GM12872 (cell line): ENCODE measurements around the gene EXT2.

Experiments used
- TF ChIP-seq, protein P1 (sequence below): IDR thresholded peaks from 3 replicates; pipeline ENCODE4 v1.5.1; 2011; ENCODE audit warnings: low read depth, mild to moderate bottlenecking, low read length, moderate library complexity; ENCODE audit not compliant: insufficient read depth

The EXT2 gene

DNA sequence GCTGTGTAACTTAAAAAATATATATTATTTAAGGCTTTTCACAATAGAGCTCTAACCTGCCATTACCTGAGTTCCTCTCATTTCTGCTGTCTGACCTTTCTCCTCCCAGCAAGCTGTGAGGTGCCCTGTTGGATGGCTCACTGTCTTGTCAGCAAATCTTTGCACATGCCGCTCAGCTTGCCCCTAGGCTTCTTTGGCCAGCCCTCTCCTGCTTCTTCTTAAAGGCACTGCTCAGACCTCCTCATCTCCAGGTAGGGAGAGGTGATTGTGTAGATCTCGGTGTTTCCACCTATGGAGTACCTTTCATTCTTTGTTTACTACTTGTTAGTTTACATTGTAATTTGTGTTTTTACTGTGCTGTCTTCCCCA lies 96.5 kb downstream of the EXT2 start:
- TF ChIP-seq, protein P1, sequence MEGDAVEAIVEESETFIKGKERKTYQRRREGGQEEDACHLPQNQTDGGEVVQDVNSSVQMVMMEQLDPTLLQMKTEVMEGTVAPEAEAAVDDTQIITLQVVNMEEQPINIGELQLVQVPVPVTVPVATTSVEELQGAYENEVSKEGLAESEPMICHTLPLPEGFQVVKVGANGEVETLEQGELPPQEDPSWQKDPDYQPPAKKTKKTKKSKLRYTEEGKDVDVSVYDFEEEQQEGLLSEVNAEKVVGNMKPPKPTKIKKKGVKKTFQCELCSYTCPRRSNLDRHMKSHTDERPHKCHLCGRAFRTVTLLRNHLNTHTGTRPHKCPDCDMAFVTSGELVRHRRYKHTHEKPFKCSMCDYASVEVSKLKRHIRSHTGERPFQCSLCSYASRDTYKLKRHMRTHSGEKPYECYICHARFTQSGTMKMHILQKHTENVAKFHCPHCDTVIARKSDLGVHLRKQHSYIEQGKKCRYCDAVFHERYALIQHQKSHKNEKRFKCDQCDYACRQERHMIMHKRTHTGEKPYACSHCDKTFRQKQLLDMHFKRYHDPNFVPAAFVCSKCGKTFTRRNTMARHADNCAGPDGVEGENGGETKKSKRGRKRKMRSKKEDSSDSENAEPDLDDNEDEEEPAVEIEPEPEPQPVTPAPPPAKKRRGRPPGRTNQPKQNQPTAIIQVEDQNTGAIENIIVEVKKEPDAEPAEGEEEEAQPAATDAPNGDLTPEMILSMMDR, result no peak

DNA sequence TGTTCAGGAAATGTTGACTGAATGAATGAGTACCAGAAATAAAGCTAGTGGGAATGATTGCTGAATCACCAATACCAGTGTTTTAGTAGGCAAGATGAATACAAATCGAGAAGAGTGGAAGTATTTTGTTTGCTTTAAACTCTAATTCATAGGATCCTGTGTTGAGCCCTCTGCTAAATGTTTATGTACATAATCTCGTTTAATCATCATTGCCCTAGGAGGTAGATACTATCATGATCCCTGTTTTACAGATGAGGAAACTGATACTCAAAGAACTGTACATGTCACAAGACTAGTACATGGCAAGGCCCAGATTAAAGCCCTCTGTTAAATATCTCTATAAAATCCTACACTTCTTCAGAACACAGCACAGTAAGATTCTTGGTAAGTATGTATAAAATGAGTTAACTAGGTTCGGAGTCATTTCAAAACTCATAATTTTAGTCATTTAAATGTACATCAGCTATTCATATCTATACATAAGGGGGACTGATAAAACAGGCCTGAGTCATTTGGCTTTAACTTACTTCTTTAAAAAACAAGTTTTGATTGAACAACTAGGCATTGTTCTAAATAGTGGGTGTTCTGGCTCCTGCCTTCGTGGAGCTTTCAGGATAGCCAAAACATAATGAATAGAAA lies 97.1 kb downstream of the EXT2 start:
- TF ChIP-seq, protein P1, result no peak

DNA sequence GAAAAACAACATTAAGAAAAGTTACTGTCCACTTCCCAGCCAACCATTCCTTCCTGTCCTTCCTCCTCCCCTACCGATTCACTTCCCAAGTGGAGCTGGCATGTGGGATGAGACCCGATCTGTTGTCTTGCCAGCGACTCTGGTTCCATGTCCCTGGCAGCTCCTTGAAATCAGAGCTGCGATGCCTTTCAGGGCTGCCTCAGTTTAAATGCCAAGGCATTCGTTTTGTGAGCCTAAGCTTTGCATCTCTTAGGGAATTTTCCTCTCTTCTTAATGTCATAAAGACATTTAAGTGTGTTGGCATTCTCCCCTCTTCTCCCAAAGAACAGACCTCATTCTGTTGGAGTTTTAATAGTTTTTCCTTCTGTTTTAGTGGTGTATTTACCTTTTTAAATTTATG lies 98.4 kb downstream of the EXT2 start:
- TF ChIP-seq, protein P1, result no peak

DNA sequence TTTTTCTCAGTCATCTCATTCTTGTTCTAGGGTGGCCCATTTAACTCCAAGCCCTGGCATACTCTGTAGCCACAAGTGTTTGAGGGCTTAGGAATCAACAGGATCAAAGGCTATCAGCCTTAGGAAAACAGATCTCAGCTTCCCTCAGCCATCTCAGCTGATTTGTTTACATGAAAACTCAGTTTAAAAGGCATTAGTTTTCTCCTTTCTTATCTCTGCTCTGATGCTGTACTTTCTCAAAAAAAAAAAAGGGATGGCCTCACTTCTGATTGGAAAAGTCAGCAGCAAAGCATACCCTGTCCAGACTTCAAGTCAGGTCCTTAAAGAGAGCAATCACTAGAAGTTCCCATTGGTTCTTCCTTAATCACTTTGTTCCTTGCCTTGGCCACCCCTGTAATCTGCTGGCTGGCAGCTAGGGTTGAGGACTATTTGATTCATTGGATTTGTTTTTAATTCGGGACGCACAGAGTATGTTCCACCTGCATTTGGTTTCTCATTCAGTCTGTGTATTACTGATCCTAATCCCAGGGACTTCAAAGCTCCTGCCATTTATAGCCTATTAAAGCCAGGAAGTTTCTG lies 102.8 kb downstream of the EXT2 start:
- TF ChIP-seq, protein P1, result no peak

- TF ChIP-seq, protein P1, result no peak
Measured at GRCh38 chr11:44199298-44199697, 103.8 kb downstream of the EXT2 start.

- TF ChIP-seq, protein P1, result no peak
Measured at GRCh38 chr11:44199816-44200215, 104.3 kb downstream of the EXT2 start.

GRCh38 chr11:44203270-44204043 lies 108.0 kb downstream of the EXT2 start:
- TF ChIP-seq, protein P1, result no peak
